Activated CD8-positive, alpha-beta T cell treated with anti-CD3 and anti-CD28 coated beads for 36 hours (primary cell): Measurements from ENCODE around the gene OVCH1. TPM values are rescaled to one million over a fixed set of nuclear protein-coding genes. Genes with fewer than 3 reads are reported as not detected.
"Not testable (repeated sequence)": the region's sequence is repeated elsewhere in the genome, so short reads cannot be mapped to it uniquely, and the experiment has no call there.

ENCODE experiments used
- ATAC-seq: fragments of 200-7000 bp; cut with Tn5 transposase; one replicate; pipeline ENCODE4 v1.10.0; 2021; ENCODE audit warnings: mild to moderate bottlenecking, moderate library complexity
- CTCF ChIA-PET: fragments of 350-600 bp; sonication (Branson Sonifier 250); formaldehyde crosslinking; loops from one replicate; lab custom pipeline; 2021; ENCODE audit warnings: antibody characterized with exemption; lab: Charles Lee
- POLR2A ChIA-PET: fragments of 350-600 bp; sonication (Branson Sonifier 250); formaldehyde crosslinking; loops from one replicate; lab custom pipeline; 2021; ENCODE audit warnings: antibody characterized with exemption; lab: Charles Lee
- DNase-seq: peaks from one replicate; pipeline ENCODE4 v3.0.0-alpha.2; 2020
- H3K27ac Mint-ChIP-seq: one replicate; pipeline ENCODE4 v1.8.0; 2021; ENCODE audit warnings: mild to moderate bottlenecking, mixed read lengths
- H3K27me3 Mint-ChIP-seq: one replicate; pipeline ENCODE4 v1.8.0; 2021; ENCODE audit warnings: mixed read lengths
- H3K36me3 Mint-ChIP-seq: one replicate; pipeline ENCODE4 v1.8.0; 2021; ENCODE audit warnings: low read depth, mixed read lengths
- H3K4me1 Mint-ChIP-seq: one replicate; pipeline ENCODE4 v1.8.0; 2021; ENCODE audit warnings: low read depth, mixed read lengths
- H3K4me3 Mint-ChIP-seq: one replicate; pipeline ENCODE4 v1.8.0; 2021; ENCODE audit warnings: mild to moderate bottlenecking, moderate library complexity, mixed read lengths
- H3K9me3 Mint-ChIP-seq: one replicate; pipeline ENCODE4 v1.8.0; 2021; ENCODE audit warnings: mixed read lengths
- intact Hi-C: fragments of 100-400 bp; cut with micrococcal nuclease; formaldehyde crosslinking; loops from one replicate; pipeline ENCODE4 v1.10.0; 2022
- total RNA-seq, 2 experiments: library from RNA; stranded (reverse); gene quantifications; one replicate each; pipeline ENCODE4 v1.2.3, GENCODE V29; 2021
- TF ChIP-seq, protein P1 (sequence below): fragments of 200-600 bp; IDR thresholded peaks from one replicate; pipeline ENCODE4 v1.8.0; 2022; ENCODE audit warnings: antibody characterized with exemption, mild to moderate bottlenecking

Gene OVCH1
- total RNA-seq, 2 experiments from 2014 or later, result not detected

GRCh38 chr12:29395356-29395755 is 102.1 kb downstream of the OVCH1 start:
- Mint-ChIP-seq H3K4me1 (peaks cover 8% of the 10 kb centered on the region), H3K9me3 (no peaks in the 10 kb centered on the region), H3K27ac (no peak overlapping the region), H3K27me3 (peaks cover 1% of the 10 kb centered on the region), H3K4me3 (no peak overlapping the region), H3K36me3 (no peaks in the 10 kb centered on the region)
- TF ChIP-seq, protein P1, sequence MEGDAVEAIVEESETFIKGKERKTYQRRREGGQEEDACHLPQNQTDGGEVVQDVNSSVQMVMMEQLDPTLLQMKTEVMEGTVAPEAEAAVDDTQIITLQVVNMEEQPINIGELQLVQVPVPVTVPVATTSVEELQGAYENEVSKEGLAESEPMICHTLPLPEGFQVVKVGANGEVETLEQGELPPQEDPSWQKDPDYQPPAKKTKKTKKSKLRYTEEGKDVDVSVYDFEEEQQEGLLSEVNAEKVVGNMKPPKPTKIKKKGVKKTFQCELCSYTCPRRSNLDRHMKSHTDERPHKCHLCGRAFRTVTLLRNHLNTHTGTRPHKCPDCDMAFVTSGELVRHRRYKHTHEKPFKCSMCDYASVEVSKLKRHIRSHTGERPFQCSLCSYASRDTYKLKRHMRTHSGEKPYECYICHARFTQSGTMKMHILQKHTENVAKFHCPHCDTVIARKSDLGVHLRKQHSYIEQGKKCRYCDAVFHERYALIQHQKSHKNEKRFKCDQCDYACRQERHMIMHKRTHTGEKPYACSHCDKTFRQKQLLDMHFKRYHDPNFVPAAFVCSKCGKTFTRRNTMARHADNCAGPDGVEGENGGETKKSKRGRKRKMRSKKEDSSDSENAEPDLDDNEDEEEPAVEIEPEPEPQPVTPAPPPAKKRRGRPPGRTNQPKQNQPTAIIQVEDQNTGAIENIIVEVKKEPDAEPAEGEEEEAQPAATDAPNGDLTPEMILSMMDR, result no peak
- ChIA-PET POLR2A (interaction anchor here (1.4 kb wide), 1 partner anchor 14 kb away, joined by 5 read pairs; the partner anchor contains the start of gene ERGIC2), CTCF (no interaction called here)
- no peak for ATAC-seq
- DNase-seq, result no peak
- intact Hi-C loops, result no loop called here

- H3K36me3 Mint-ChIP-seq, POLR2A ChIA-PET, H3K9me3 Mint-ChIP-seq, intact Hi-C loops, H3K27me3 Mint-ChIP-seq, CTCF ChIA-PET: not testable (repeated sequence)
- peak; percentile 53 for DNase-seq
- peaks cover 13% of the 10 kb centered on the region for H3K4me1 Mint-ChIP-seq
- H3K4me3 Mint-ChIP-seq, result peak overlapping the region; percentile 52
- H3K27ac Mint-ChIP-seq, result peak overlapping the region; percentile 87
- ATAC-seq, result peak; percentile 96
Measured at GRCh38 chr12:29390419-29390818, 107.1 kb downstream of the OVCH1 start.

DNA sequence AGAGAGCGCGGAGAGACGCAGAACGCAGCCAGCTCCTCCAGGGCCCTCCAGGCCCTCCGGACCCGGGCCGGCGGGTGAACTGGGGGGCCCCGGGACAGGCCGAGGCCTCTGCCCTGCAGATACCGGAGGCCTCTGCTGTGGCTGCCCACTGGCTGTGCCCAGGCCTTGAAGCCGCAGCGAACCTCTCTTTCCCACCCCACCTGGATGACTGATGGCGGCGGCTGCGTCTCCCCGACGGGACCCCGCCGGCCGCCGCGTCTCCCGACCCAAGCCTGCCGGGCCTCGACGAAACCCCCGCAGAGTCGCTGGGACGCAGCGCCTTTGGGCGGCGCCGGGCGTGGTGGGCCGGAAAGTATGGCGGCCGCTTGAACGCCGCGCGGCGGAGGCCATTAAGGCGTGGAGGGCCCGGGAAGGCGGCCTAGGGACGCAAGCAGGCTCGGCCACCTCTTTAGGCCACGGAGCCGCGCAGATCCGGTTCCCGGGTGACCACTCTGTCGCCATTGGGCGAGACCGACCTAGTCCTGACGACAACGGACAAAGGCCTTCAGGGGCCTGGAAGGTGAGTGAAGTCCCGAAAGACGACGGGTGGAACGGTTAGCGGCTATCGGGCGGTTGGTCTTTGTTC is 108.1 kb downstream of the OVCH1 start:
- H3K4me1 Mint-ChIP-seq, result peaks cover 13% of the 10 kb centered on the region
- H3K9me3 Mint-ChIP-seq, result no peaks in the 10 kb centered on the region
- no peak overlapping the region for H3K4me3 Mint-ChIP-seq
- ChIA-PET CTCF (no interaction called here), POLR2A (no interaction called here)
- TF ChIP-seq, protein P1, result no peak
- H3K36me3 Mint-ChIP-seq, result no peaks in the 10 kb centered on the region
- ATAC-seq (peak; percentile 13), DNase-seq (no peak)
- intact Hi-C loops, result no loop called here
- no peaks in the 10 kb centered on the region for H3K27me3 Mint-ChIP-seq
- H3K27ac Mint-ChIP-seq, result peak overlapping the region; percentile 87

GRCh38 chr12:29386084-29386680 is 111.3 kb downstream of the OVCH1 start:
- H3K4me3 Mint-ChIP-seq, CTCF ChIA-PET, H3K36me3 Mint-ChIP-seq, H3K27ac Mint-ChIP-seq, H3K27me3 Mint-ChIP-seq, DNase-seq, H3K9me3 Mint-ChIP-seq, POLR2A ChIA-PET, ATAC-seq, intact Hi-C loops: not testable (repeated sequence)
- H3K4me1 Mint-ChIP-seq, result peaks cover 19% of the 10 kb centered on the region

DNA sequence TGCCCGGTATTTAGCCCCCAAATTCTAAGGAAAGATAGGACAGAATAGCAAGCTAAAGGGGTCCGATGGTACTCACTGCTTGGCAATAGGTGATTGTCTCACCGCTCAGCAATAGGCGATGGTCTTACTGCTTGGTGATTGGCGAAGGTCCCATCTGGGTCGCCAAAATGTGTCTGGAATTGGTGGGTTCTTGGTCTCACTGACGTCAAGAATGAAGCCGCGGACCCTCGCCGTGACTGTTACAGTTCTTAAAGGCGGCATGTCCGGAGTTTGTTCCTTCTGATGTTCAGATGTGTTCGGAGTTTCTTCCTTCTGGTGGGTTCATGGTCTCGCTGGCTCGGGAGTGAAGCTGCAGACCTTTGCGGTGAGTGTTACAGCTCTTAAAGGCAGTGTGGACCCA is 112.3 kb downstream of the OVCH1 start:
- H3K4me3 Mint-ChIP-seq, H3K36me3 Mint-ChIP-seq, H3K9me3 Mint-ChIP-seq, CTCF ChIA-PET, DNase-seq, ATAC-seq, H3K27ac Mint-ChIP-seq, POLR2A ChIA-PET, intact Hi-C loops, H3K27me3 Mint-ChIP-seq: not testable (repeated sequence)
- H3K4me1 Mint-ChIP-seq, result peaks cover 12% of the 10 kb centered on the region

DNA sequence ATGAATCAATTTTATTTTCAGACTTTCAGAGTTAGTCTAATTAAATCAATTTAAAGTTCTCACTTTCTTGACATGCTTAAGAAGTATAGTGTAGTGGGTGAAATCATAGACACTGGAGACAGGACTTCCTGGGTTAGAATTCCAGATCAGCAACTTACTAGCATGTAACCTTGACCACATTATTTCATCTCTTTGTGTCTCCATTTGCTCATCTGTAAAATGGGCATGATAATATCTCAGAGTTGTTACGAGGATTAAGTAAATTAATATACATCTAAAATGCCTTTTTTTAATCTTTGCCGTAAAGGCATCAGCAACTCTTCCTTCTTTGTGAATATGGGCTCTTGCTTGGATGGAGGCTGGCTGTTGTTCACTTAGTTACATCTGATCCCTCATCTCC is 115.2 kb downstream of the OVCH1 start:
- Mint-ChIP-seq H3K27ac (peak overlapping the region; percentile 95), H3K36me3 (peaks cover 11% of the 10 kb centered on the region), H3K4me3 (peak overlapping the region; percentile 90), H3K27me3 (no peaks in the 10 kb centered on the region), H3K9me3 (no peaks in the 10 kb centered on the region), H3K4me1 (peaks cover 27% of the 10 kb centered on the region)
- intact Hi-C loops, result no loop called here
- DNase-seq, result no peak
- ChIA-PET POLR2A (no interaction called here), CTCF (no interaction called here)
- TF ChIP-seq, protein P1, result no peak
- ATAC-seq, result no peak
